GM15510 (cell line): Measurements from ENCODE around the gene GRIK4.

Experiments
- POLR2A ChIP-seq: IDR thresholded peaks from 3 replicates; pipeline ENCODE4 v1.6.1; 2011; ENCODE audit warnings: borderline replicate concordance; ENCODE audit not compliant: insufficient read length; ENCODE audit errors: extremely low read depth

Gene GRIK4

GRCh38 chr11:120795185-120795584 lies 283.6 kb downstream of the GRIK4 start:
- TF ChIP-seq POLR2A: no peak

- no peak for TF ChIP-seq POLR2A
These were observed 285.6 kb downstream of the GRIK4 start for GRCh38 chr11:120797143-120797542.

GRCh38 chr11:120798854-120799253 lies 287.3 kb downstream of the GRIK4 start:
- TF ChIP-seq POLR2A: no peak

GRCh38 chr11:120800206-120800605 lies 288.7 kb downstream of the GRIK4 start:
- no peak for TF ChIP-seq POLR2A

GRCh38 chr11:120801801-120802689 lies 290.5 kb downstream of the GRIK4 start:
- no peak for TF ChIP-seq POLR2A

GRCh38 chr11:120805960-120806555 lies 294.5 kb downstream of the GRIK4 start:
- TF ChIP-seq POLR2A: no peak

- no peak for TF ChIP-seq POLR2A
These were observed 296.0 kb downstream of the GRIK4 start for GRCh38 chr11:120807414-120808150.

- no peak for TF ChIP-seq POLR2A
These were observed 297.1 kb downstream of the GRIK4 start for GRCh38 chr11:120808616-120809050.

- TF ChIP-seq POLR2A: no peak
These were observed 298.7 kb downstream of the GRIK4 start for GRCh38 chr11:120810251-120810650.

GRCh38 chr11:120811199-120811598 lies 299.7 kb downstream of the GRIK4 start:
- TF ChIP-seq POLR2A: no peak

GRCh38 chr11:120811731-120812130 lies 300.2 kb downstream of the GRIK4 start:
- no peak for TF ChIP-seq POLR2A

- TF ChIP-seq POLR2A: no peak
These were observed 303.2 kb downstream of the GRIK4 start for GRCh38 chr11:120814531-120815318.

GRCh38 chr11:120815319-120816100 lies 304.0 kb downstream of the GRIK4 start:
- TF ChIP-seq POLR2A: no peak

GRCh38 chr11:120816176-120816575 lies 304.6 kb downstream of the GRIK4 start:
- TF ChIP-seq POLR2A: no peak
